ACHN (cell line): ENCODE results near the gene PIF1.

Experiments used
- DNase-seq: peaks from one replicate; pipeline ENCODE4 v3.0.0-alpha.2; 2015
- in situ Hi-C: cut with HindIII; loops from 2 replicates; pipeline ENCODE4 v1.10.0; 2017; ENCODE audit warnings: low sequenced_read_pairs, low pct_ligation_motif_present, low pct_unique_long_range_greater_than_20kb

The PIF1 gene

DNA sequence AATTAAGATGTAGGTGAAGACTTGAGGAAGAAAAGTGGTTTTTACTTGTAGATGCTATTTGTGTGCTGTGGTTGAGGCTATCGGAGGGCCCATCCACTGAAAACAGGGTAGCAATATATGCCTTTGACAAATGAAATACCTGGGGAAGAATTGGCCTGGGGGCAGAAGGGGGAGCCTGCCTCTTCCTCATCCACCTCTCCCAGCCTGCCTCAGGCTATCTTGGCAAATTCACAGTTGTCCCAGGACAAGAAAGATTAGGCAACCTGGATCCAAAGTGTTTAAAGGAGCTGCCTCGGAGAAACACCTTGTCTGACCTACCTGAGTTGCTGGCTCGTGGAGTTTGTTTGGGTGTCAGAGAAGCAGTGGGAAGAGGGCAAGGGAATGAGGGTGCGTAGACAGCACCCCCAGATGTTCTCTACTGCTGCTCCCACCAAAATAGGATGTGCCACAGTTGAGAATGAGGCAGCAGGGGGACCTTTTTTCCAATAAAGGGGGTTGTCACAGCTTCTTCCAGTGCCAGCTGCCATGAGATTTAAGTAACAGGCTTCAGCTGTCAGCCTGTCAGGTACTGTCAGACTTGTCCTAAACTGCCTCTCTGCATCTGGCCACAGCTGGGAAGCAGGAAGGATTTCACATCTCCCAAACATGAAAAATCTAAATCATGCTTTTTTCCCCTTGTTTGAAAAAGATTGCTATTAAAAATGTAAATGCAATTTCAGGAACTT, 25.5 kb upstream of the PIF1 start:
- in situ Hi-C loops, result no loop called here
- no peak for DNase-seq

DNA sequence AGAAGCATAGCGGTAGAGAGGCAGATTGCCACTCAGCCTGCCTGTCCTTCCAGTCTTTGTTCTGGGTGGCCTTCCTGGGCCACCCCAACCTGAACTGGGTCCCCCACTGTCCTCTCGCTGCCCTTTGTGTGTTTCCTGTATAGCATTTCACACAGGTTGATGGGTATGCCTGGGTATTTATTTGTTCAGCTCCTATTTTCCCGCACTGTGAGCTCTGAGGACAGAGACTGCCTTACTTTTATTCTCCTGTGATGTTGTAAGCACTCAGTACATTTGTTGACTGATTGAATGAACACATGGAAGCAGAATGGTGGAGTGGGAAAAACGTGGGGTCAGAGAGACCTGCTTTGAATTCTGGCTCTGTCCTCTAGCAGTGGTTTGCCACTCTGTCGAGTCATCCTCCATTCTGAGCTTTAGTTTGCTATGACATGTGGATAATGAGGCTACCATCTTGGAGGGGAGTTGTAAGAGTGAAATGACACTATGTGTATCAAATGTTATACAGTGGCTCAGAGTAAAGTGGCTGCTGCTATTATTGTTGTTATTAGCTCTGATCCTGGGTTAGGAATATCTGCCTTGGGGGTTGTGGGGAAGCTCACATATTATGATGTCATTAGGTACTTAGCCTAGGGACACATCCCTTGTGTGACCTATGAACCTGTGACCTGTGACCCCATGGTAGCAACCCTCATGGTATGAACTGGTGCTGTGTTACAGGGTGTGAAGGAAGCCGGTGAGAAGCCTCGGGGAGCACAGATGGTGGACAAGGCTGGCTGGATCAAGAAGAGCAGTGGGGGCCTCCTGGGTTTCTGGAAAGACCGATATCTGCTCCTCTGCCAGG, 22.6 kb upstream of the PIF1 start:
- no peak for DNase-seq
- in situ Hi-C loops, result no loop called here

DNA sequence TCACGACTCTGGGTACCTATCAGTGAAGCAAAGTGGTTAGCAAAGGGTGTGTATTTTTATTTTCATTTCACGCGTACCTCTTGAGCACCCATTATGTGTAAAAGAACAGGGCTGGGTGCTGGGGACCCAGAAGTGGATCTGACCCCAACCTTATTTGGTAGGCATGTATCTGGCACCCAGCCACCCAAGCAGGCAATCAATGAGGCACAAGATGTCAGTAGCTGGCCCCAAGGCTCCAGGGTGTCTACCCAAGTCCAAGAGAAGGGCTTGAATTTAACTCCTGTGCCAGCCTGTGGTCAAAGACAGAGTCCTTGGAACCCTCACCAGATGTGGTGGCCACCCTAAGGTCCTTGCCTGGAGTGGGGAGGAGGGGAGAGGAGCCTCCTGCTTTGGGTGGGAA, 22.0 kb upstream of the PIF1 start:
- DNase-seq, result no peak
- in situ Hi-C loops, result no loop called here

DNA sequence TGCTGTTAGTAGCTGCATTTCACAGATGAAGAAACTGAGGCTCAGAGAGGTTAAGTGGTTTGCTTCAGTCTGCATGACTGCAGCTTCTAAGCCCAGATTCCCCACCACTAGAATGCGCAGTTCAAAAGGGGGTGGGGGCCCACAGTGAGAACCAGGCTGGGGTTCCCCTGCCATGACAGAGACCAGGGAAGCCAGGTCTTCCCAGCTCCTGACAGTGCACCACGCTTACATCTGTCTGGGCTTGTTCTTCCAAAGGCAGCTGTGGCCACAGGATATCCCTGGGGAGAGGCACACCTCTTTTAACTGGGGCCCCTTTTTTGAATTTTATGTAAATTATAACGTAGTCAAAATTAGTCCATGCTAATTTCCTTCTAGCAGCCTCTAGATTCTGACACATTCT, 21.6 kb upstream of the PIF1 start:
- DNase-seq, result no peak
- in situ Hi-C loops, result no loop called here

DNA sequence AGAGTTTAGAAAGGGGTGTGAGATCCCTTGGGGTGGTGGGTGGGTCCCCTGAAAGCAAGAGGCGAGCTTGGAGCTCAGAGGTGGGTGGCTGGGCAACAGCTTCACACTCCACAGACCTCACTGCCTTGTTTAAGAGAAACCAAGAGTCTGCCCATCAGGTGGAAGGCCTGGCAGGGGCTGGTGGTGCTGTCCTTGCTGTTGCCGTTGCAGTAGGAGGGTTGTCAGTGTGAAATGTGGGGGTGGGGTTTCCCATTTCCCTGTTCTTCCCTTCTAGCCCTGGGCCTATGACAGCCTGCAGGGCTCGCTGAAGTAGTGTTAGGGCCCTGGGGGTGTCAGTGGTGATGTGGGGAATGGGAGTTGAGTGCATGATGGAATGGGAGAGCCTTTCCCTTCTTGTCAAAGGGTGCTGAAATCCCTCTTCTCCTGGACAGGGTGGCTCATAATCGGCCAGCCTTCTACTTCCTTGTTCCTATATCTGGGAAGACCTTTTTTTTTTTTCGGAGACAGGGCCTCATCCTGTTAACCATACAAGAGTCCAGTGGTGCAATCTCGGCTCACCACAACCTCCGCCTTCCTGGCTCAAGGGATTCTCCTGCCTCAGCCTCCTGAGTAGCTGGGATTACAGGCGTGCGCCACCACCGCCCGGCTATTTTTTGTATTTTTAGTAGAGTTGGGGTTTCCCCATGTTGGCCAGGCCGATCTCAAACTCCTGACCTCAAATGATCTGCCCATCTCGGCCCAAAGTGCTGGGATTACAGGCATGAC, 20.6 kb upstream of the PIF1 start:
- no peak for DNase-seq

DNA sequence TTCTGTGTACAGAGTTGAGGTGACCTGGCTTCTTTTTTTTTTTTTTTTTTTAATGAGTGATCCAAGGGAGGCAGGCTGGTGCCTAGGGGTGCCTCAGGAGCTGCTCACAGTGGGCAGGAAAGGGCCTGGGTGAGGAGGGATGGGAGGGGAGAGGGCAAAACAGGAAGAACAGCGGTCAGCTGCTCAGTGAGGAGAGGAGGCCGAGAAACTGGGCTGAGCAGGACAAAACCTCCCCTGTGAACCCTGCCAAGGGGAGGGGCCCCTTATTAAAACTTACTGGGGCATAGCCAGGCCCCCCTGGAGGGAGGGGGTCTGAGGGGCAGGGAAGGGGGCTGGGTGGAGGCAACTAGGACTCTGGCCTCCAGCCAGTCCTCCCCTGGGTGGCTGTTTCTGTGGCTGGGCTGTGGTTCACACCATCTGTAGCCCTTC, 19.8 kb upstream of the PIF1 start:
- in situ Hi-C loops, result no loop called here
- DNase-seq, result no peak

More for the DNA sequence above, 20.6 kb upstream of the PIF1 start:
- in situ Hi-C loops, result no loop called here

DNA sequence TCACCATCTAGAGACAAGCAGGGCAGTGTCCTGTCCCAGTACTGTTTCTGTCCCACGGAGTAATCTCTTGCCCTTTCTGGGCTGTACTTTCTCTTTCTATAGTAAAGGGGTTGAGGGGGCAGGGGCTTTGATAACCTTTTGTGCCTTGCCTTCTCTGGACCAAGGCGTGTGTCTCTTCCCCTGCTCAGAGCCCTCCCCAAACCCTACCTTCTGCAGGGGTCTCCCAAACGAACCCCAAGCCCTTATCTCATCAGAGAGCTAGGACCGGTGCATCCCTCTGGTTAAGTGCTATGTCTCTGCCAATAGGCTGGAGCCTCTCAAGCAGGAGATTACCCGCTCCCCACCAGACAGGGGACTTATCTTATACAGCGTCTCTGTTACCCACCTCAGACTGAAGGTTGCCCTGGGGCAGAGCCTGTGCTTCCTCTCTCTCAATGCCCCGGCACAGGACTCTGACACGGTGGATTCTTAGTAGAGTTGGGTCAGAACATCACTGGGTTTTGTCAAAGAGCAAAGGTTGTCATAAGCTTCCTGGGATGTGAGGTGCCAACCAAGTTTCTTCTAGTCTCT, 19.2 kb upstream of the PIF1 start:
- in situ Hi-C loops, result no loop called here
- DNase-seq, result no peak

DNA sequence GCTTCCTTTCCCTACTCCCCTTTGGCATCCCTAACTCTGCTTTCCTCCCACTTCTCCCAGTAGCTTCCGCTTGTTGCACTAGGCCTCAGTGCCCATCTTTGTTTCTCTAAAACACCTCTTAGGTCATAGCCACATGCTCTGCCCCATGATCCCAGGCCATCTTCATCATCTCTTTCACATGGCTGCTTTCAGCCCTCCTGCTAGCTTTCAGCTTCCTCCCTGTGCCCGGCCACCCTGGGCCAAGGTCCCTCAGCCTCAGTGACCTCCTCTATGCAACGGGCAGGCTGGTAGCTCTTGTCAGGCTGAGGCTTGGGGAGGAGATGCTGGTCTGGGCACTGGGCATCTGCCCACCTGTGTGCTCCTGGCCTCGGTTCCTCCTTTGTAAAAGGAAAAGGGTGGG, 18.5 kb upstream of the PIF1 start:
- in situ Hi-C loops, result no loop called here
- no peak for DNase-seq

DNA sequence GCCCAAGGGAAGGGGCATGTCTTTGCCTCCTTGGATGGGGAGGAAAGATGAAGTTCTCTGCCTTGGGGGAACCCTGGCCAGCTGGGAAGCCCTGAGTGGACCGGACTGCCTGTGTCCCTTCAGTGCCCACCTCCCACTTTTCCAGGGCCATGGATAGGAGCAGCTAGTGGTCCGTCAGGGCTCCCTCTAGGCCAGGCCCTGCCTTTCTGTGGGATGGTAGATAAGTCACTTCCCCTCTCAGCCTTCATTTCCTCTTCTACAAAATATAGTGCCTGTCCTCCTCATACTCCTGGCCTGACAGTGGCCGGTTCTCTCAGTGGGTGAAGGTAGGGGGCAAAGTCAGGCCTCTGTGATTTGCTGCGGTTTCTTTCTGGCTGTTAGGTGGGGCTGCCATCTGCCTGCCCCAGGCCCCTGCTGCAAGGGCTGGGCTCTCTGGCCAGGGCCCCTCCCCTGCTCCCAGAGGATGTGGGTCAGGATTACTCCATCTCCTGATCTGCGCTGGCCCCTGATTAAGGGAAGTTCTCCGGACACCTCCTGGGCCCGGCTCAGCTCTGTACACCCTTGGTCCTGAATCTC, 17.6 kb upstream of the PIF1 start:
- no peak for DNase-seq
- in situ Hi-C loops, result no loop called here

DNA sequence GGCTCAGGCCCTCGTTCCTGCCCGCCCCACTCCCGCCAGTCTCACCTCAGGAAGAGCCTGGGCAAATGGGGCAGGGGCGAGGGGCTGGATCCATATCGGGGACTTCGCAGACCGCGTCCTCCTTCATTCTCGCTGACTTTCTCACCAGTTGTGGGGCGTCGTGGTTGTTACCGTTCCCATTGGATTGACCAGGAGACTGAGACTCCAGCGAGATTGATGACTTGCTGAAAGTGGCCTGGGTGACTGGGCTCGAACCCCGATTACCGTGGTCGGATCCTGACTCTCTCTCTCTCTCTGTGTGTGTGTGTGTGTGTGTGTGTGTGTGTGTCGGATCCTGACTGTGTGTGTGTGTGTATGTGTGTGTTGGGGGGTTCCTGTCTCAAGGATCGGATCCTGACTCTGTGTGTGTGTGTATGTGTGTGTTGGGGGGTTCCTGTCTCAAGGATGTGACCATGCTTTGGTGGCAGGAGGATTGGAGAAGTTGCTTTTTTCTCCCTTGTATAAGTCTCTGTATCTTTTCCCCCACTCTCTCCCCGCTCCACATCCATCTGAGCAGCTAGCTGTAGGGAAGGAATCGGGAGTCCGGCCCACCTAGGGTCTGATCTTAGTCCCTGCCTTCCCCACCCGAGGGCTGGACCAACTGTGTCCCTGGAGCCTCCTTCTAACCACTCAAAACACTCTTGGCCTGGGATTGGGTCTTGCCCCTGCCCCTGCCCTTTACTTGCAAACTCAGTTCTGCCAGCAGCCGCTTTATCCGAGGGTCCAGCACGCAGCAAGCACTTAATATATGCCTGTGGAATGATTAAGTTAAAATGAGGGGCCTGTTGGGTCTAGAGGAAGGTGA, 16.9 kb upstream of the PIF1 start:
- in situ Hi-C loops, result no loop called here
- no peak for DNase-seq

DNA sequence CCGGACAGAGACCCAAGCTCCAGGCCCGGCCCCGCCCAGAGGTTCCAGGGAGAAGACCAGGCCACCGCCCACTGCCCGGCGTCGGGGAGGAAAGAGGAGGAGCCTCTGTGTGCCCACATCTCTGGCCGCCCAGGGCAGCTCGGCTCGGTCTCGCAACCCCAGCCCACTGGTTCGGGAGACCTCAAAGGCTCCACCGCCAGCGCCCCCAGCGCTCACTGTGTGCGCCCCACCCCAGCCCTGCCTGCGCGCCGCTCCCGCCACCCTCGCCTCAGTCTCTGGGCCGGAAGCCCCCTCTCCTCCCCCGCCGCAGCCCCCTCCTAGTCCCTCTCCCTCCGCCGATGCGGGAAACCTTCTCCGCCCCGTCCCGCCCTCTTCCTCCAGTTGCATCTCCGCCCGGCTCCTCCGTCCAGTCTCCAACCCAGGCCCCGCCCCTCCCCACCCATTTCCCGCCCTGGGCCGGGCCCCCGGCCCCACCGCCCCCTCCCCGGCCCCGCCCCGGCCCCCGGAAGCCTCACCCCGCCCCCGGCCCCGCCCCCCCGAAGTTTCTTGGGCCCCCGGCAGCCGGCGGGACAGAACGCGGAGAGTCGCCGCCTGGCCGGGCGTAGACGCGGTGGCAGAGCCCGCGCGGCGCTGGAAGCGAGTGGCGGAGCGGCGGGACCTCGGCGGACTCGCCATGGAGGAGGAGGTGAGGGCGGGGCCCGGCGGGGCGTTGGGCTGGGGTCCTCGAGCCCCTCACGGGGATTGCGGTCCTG, 16.1 kb upstream of the PIF1 start, which contains the start of gene PLEKHO2:
Gene PLEKHO2, plus strand, starts transcription at position 572 of the 752 bp plus-strand sequence. Its CDS starts 102 bp downstream, at position 674.
- DNase-seq, result peak; percentile 90
- in situ Hi-C loops, result no loop called here

DNA sequence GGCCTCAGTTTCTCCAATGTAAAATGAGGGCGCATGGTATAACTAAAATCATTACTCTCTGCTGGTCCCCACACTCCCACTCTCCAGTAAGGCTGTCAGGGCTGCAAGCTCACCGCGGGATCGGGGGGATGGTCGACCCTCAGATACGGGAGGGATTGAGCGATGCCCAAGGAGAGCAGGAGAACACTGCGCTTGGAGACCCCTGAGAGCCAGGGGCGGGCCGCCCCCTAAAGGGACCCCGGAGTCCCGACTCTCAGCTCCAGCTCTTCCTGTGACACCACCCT, 15.6 kb upstream of the PIF1 start:
- DNase-seq, result no peak
- in situ Hi-C loops, result no loop called here

DNA sequence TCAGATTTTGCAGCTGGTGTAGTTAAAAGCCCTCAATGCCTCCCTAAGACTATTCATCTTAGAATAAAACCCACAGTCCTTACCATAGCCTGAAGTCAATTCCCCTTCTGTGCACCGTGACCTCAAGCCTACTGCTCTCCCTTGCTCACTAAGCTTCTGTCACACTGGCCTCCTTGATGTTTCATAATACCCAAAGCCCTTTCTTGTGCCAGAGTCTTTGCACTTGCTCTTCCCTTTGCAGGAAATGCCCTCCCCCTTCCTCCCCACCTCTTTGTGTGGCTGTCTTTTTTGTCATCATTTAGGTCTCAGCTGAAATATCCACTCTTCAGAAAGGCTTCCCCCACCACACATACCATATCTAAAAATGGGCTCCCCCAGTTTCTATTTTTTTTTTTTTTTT, 12.1 kb upstream of the PIF1 start:
- DNase-seq, result no peak
- in situ Hi-C loops, result no loop called here

DNA sequence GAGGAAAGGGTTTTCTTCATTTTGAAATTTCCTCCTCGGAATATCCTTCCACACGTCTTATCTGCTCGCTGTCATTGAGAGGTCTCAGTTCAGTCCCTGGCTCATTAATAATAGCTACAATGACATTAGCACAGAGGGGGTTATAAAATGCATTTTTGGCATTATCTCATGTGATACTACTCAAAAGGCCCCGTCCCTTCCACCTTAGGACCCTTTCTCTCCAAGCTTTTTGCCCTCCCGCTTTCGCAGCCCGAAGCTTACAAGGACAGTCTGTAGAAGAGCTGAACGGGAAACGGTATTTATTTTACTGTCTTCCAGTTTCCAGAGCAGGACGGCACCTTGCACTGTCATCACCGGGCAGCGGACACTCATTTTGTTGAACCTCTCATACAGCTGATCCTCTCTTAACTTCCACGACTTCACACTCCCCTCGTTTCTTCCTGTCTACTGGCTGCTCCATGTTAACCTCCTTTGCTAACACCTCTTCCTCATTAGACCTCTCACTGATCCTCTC, 10.6 kb upstream of the PIF1 start:
- in situ Hi-C loops, result no loop called here
- no peak for DNase-seq

DNA sequence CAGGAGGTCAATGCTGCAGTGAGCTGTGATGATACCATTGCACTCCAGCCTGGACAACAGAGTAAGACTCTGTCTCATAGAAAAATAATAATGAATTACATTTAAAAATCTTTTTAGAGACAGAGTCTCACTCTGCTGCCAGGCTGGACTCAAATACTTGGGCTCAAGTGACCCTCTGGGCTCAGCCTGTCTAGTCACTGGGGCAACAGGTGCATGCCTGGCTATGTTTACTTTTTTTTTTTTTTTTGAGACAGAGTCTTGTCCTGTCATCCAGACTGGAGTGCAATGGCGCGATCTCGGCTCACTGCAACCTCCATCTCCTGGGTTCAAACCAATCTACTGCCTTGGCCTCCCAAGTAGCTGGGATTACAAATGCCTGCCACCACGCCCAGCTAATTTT, 8.2 kb upstream of the PIF1 start:
- in situ Hi-C loops, result no loop called here
- DNase-seq, result no peak

DNA sequence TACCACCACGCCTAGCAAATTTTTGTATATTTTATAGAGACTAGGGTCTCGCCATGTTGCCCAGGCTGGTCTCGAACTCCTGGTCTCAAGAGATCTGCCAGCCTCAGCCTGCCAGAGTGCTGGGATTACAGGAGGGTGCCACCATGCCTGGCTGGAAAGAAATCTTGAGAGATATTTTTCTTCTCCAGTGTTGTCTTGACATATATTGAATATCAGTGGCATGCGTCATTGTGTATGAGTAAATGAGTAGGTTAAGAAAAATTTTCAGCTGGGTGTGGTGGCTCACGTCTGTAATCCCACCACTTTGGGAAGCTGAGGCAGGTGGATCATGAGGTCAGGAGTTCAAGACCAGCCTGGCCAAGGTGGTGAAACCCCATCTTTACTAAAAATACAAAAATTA, 3.5 kb upstream of the PIF1 start:
- in situ Hi-C loops, result no loop called here
- no peak for DNase-seq

DNA sequence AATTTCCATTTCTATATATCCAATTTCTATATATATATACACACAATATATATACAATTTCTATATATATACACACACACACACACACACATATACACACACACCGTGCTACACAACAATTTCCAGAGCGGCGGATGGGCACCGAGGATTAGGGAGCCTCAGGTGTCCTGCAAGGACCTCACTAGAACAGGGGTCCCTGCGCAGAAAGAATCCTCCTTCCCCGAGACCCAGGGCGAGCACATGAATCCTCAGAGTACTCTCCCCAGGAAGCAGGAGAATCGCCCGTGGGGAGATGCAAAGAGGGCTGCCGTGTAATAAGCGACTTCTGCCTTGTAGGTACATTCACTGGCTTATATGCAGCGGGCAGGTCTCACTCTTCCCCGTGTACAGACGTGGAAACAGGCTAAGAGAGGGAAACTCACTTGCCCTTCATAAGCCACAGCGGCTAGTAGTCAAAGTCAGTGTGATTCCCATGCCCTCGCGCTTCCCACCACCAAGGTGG, 467 bp downstream of the PIF1 start:
- in situ Hi-C loops, result no loop called here
- peak; percentile 8 for DNase-seq
